GM19351 (cell line): ENCODE results near the gene RRBP1.

Experiments
- ATAC-seq: cut with Tn5 transposase; IDR thresholded peaks from one replicate; pipeline ENCODE4 v1.9.1; 2021; ENCODE audit warnings: mild to moderate bottlenecking, moderate library complexity; ENCODE audit not compliant: unreplicated experiment

The RRBP1 gene

DNA sequence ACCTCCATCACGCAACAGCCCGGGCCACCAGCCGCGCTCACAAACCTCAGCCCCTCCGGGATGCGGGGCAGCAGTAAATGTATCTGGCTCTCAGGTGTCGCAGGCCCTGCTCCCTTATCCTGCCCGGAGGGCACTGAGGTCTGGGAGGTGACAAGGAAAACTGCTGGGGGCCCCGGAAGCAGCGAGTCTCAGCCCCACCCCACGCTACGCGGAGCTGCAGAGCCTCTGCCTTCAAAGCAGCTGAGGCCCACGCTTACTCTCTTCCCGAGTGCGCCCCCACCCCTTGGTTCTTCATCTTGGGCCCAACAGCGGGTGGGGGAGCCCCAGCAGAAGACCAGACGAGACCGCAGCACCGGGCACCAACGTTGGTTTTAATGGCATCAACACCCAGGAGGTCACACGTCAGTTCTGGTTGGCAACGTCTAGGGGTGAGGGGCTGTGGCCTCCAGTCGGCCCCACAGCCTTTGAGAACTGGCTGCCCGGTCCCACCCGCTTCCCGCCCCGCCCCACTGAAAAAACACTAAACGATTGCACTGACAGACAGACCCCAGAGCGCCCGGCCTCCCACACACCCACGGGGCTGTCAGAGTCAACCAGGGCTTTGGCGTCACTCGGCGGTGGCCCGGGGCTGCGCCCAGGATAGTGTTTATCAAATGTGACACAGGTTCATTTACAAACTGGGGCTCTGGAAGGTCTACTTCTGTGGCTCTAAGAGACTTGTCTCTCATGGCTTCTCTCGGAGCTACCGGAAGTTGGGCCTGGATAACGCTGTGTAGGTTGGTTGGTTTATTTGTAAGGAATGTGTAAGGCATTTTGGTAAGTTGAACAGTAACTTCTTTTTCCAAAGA is 68.5 kb downstream of the RRBP1 start:
- no peak for ATAC-seq

DNA sequence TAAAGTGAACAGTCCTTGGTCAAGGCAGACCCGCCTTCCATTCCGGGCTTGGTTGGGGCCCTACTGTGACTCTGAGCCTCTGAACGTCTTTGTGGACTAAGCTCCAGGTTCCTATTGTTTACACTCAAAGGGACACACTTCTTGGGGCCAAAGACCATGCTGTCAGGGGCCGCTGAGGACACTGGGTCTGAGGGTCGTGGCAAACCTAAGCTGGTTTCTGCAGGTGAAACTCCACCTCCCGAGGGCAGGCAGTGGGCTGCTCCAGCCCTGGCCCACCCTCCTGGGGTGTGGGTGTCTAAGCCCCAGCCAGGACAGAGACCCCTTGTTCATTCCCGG is 69.1 kb downstream of the RRBP1 start:
- no peak for ATAC-seq

DNA sequence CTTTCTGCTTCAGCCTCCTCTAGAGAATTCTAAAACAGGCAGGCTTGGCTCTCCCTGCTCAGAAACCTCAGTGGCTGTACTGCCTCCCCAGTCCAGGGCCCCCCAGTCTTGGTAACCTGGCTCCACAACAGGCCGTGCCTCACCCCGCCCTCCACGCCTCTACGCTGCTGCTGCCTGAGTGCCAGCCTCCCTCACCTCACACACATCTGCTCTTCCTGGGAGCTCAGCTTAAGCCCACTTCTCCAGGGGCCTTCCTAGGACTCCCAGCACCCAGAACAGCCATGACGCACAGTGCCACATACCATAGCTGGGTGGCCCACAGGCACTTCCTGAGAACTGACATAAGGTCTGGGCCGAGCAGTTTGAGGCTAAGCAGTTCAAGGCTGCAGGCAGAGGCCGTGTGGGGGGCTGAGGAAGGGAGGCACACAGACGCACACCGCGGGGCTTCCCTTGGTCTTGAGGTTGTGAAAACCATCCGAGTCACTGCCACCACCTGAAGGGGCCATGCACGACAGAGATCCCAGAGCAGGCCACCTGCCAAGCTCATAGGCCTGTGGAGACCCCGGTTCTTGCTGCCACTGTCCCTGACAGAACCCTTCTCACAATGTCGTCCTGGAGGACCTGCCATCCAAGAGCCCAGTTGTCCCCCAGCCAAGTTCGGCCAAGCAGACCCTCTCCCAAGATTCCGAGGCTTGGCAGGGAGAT is 69.6 kb downstream of the RRBP1 start:
- no peak for ATAC-seq

GRCh38 chr20:17611540-17612286 is 70.3 kb downstream of the RRBP1 start:
- no peak for ATAC-seq

GRCh38 chr20:17611290-17611539 is 70.8 kb downstream of the RRBP1 start:
- no peak for ATAC-seq

DNA sequence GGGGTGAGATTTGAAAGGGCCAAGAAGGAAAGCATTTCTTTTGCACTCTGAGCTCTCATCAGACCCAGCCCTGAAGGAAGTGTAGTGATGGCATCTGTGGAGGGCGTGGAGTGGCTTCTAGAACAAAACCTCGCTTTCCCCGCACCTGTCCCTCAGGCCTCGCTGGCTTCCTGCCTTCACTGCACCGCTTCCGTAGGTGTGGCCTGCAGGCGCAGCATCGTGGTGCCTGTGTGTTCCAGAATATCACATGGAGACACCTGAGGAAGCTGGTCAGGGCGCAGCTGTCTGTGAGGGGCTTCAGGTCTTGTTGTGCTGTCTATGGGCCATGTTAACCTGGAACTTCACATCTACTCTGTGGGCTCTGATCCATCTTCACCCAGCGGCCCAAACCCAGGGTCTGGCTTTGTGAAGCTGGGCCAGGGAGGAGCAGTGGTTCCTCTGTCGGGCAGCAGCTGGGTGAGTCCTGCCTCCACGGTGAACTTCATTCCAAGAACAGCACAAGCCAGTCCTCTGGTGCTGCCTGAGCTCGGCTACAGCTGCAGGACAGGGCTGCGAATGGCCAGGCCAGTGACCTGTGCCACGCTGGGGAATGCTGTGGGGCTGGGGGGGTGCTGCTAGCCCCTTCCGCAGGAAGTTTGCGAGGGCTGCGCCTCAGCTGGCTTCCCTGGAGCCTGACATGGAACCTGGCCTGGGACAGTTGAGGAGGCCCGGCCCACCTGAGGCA is 71.3 kb downstream of the RRBP1 start:
- ATAC-seq: no peak

- no peak for ATAC-seq
Measured at GRCh38 chr20:17609811-17610377, 72.1 kb downstream of the RRBP1 start.

DNA sequence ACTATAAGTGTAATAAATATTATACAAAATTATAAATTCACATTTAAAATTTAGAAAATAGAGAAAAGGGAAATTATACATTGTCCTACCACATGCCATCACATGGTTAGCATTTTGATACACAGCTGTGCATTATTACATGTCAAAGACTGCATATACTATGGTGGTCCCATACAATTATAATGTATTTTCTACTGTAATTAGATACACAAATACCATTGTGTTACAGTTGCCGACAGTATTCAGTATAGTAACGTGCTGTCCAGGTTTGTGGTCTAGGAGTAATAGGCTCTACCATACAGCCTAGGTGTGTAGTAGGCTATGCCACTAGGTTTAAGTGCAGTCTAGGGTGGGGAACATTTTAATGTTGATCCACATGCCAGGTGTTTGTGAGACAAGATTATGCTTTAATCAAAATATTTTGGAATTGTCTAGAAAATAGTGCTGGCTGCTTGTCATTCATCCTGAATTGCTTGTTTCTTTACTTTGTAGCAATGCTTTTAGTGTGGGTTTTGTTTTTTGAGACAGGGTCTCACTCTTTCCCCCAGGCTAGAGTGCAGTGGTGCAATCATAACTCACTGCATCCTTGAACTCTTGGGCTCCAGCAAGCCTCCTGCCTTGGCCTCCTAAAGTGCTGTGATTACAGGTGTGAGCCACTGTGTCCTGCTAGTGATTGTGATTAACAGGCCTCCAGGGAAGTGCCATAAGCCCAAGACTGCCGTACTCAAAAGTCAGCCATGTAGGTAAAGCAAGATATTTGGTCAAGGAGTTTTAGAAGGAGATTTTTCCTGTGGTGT is 73.1 kb downstream of the RRBP1 start:
- no peak for ATAC-seq

DNA sequence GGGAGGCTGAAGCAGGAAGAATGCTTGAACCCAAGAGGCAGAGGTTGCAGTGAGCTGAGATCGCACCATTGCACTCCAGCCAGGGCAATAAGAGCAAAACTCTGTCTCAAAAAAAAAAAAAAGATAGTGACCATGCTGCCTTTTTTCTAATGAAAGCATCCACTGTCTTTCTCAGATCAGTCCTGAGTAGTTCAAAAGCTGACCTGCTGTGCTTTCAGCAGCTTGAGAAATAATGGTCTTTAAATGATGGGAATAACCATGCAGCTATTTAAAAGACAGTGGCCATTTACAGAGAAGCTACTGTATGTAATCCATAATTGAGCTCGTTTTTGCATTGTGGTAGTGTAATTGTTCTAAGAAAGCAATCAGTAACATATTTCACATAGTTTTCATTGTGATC is 76.0 kb downstream of the RRBP1 start:
- no peak for ATAC-seq

DNA sequence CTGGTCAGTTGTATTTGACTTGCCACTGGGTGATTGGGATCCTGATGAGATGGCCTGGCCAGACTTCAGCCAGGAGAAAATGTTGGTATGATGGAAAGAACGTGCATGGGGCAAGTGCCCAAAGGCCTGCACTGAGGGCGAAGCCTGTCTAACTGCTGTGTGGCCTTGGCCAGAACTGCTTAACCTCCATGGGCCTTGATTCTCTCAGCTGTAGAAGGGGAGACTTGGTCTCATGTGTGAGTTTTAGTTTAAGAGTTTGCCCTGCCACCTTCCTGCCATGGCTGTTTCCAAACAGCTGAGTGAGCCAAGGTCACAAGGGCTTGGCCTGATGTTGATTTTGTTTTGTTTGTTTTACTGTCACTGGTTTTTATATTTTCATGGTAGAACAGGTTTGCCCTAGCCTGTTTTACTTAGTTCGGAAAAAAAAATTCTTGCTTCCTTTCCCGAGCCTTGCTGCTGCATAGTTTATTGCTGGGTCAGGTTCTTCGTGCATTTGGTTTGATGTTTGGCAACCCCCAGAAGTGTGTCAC is 76.8 kb downstream of the RRBP1 start:
- no peak for ATAC-seq

- no peak for ATAC-seq
Measured at GRCh38 chr20:17602493-17602892, 79.5 kb downstream of the RRBP1 start.

DNA sequence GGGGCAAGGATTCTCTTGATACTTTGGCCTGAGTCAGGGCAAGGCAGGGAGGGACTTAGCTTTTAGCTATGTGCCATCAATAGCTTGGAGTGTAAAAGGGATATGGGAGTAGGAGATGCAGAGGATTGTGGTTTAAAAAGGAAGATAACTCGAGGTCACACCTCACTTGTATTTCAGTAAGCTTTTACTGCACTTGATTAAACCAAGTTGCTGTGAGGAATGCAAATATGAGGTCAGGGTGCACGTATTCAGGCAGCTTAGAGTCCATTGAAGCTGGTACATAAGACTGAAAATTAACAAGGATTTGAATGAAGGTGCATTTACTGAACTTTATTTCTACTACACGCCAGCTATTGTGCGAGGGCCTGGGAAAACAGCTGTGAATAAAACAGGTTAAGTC is 80.1 kb downstream of the RRBP1 start:
- ATAC-seq: no peak

- ATAC-seq: no peak
Measured at GRCh38 chr20:17598013-17598550, 84.0 kb downstream of the RRBP1 start.

DNA sequence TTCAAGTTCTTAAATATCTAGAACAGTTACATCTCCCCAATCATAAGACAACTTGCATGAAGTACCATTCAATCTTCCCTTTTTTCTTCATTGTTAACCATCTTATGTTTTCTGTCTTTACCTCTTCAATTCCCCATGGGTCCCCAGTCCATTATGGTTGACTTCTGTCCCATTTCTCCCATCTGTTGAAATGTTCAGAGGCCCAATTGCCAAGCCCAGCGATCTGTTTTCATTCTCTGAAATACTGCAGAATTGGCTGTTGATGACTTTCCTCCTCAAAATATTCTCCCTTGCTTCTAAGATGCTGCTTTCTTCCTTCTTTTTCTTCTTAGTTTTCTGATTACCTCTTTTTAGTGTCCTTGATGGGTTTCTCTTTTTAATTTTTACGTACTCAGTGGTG is 86.2 kb downstream of the RRBP1 start:
- ATAC-seq: no peak

DNA sequence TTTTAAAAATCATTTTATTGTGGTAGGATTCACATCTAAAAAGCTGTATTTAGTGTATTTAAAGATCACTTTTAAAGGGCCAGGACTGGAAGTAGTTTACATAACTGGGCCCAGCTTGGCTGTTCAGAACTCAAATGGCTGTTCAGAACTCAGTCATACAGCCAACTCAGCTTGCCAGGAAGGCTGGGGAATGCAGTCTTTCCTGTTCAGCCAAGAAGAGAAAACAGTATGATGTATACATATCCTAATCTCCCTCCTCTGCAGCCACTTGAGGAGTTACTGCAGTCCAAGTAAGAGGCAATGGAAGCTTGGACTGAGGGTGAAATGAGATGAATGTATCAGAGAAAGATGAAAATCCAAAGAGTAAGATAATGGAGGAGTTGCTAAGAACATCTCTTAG is 87.6 kb downstream of the RRBP1 start:
- ATAC-seq: no peak

DNA sequence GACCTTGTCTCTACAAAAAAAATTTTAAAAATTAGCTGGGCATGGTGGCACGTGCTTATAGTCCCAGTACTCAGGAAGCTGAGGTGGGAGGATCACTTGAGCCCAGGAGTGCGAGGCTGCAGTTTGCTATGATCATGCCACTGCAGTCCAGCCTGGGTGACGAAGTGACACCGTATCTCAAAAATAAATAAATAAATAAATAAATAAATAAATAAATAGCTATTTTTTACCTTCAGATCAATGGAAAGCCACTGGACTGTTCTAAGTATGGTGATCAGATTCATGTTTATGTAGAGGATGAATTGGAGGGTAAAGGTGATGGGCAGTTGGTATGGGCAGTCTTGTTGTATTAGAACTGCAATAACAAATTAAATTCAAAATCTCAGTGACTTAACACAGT is 88.1 kb downstream of the RRBP1 start:
- no peak for ATAC-seq

DNA sequence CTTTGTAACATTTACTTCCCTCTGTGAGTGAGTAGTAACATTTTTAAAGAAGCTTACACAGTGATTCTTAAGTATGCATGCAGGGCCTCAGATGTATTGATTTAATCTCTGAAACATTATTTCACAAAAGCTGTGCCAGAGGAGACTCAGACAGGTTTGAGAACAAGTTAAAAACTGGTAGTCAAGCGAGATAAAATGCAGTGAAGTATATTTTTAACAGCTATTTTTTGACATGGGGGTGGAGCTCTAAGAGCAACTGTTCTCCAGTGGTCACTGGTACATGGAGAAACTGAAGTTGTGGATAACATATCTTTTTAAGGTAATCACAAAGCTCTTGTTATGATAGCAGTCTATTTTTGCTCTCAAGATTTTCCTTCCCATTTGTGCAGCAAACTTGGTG is 91.8 kb downstream of the RRBP1 start:
- ATAC-seq: no peak

DNA sequence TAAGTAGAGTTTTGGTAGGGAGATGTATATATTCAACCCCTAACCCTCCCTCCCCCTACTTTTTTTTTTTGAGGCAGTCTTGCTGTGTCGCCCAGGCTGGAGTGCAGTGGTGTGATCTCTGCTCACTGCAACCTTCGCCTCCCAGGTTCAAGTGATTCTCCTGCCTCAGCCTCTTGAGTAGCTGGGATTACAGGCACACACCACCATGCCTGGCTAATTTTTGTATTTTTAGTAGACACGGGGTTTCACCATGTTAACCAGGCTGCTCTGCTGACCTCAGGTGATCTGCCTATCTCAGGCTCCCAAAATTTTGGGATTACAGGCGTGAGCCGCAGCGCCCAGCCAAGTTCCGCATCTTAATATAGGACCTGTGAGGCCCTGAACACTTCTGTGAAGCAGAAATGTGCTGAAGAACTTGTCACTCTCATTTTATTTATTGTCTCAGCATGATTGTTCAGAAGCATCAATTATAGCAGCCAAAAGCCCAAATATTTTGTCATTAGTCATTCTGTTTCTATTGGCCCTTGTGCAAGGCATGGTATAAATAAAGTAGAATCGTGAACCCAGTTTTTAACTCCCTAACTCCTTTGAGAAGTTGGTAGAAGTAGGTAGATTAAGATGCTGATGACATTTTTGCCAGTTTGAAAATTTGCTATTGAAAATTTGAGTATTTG is 92.7 kb downstream of the RRBP1 start:
- no peak for ATAC-seq

DNA sequence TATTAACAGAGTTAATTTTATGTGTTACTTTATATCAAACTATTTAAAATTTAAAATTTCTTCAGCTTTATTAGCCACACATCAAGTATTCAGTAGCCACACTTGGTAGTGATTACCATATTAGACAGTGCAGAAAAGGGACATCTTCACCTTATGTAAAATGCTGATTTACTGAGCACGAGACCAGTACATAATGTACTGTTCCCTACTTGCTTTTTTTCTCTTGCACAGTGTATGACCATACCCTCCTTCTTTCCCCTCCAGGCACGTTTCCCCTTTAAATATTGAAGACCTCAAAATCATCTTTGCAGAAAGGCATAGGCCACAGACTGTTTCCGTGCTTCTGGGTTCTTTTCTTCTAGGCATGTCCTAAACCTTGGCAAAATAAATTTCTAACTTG is 94.2 kb downstream of the RRBP1 start:
- ATAC-seq: no peak
